NCI-H2107 treated with DMSO at 0.1 percent for 48 hours (cell line): ENCODE measurements around the gene MRTFB.
"Not testable (repeated sequence)": the region's sequence is repeated elsewhere in the genome, so short reads cannot be mapped to it uniquely, and the experiment has no call there.

ENCODE experiments used
- DNase-seq: peaks from one replicate; lab custom pipeline; 2025; ENCODE audit not compliant: unreplicated experiment; lab: John Stamatoyannopoulos, UW

MRTFB gene, protein sequence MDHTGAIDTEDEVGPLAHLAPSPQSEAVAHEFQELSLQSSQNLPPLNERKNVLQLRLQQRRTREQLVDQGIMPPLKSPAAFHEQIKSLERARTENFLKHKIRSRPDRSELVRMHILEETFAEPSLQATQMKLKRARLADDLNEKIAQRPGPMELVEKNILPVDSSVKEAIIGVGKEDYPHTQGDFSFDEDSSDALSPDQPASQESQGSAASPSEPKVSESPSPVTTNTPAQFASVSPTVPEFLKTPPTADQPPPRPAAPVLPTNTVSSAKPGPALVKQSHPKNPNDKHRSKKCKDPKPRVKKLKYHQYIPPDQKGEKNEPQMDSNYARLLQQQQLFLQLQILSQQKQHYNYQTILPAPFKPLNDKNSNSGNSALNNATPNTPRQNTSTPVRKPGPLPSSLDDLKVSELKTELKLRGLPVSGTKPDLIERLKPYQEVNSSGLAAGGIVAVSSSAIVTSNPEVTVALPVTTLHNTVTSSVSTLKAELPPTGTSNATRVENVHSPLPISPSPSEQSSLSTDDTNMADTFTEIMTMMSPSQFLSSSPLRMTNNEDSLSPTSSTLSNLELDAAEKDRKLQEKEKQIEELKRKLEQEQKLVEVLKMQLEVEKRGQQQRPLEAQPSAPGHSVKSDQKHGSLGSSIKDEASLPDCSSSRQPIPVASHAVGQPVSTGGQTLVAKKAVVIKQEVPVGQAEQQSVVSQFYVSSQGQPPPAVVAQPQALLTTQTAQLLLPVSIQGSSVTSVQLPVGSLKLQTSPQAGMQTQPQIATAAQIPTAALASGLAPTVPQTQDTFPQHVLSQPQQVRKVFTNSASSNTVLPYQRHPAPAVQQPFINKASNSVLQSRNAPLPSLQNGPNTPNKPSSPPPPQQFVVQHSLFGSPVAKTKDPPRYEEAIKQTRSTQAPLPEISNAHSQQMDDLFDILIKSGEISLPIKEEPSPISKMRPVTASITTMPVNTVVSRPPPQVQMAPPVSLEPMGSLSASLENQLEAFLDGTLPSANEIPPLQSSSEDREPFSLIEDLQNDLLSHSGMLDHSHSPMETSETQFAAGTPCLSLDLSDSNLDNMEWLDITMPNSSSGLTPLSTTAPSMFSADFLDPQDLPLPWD

DNA sequence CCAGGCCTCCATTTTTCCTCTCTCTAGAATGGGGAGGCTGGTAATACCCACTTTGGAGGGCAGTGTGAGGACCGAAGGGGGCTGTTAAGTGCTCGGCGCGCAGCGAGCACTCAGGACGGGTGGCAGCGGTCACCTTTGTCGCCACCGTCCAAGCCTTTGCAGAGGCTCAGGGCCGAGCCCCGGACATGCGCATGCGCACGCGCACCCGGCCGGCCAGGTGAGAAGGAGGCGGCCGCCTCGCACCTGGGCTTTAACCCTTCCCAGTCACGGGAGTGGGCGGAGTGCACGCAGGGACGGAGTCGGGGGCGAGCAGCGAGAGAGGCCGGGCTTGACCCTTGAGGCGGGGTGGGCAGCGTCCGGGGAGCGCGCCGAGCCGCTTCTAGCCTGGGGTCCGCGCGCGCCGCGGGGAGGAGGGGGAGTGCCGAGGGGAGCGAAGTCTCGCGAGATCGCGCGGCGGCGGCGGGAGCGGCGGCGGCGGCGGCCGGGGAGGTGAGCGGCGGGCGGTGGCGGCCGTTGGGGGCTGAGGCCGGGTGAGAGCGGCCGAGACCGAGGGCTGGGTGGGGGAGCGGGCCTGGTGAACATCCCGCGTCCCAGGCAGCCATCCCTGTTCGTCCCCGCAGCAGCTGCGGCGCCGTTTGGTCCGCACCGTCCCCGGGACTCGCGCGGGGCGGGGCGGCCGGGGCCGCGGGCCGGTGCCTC is at the start of gene MRTFB:
MRTFB (plus strand) TSS at position 443 of the 699 bp plus-strand sequence. CDS start 69,288 bp downstream, outside the sequence.
- peak; percentile 52 for DNase-seq

DNA sequence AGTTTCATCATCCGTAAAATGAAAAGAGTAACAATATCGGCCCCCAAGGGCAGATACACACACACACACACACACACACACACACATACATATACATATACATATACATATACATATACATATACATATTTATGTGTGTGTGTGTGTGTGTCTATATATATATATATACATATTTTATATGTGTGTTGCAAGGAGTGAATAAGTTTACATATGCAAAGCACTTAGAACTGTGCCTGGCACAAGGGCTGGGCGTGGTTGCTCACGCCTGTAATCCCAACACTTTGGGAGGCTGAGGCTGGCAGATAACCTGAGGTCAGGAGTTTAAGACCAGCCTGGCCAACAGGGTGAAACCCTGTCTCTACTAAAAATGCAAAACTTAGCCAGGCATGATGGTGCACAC is 47.6 kb upstream of the MRTFB start:
- not testable (repeated sequence) for DNase-seq

DNA sequence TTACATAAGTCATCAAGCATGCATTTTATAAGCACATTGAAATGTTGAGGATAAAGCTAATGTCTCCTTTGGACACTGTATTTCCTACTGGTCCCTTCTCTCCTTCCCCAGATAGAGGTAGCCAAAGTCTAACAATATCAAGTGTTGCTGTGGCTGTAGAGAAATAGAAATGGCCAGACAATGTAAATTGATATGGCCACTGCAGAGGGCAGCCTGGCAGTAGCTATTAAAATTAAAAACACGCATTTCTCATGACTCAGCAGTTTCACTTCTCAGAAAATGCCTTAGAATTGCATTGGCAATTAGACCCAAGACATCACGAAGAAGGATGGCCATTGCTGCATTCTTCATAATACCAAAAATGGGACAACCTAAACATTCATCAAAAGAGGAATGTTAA is 46.8 kb upstream of the MRTFB start:
- DNase-seq = no peak

DNA sequence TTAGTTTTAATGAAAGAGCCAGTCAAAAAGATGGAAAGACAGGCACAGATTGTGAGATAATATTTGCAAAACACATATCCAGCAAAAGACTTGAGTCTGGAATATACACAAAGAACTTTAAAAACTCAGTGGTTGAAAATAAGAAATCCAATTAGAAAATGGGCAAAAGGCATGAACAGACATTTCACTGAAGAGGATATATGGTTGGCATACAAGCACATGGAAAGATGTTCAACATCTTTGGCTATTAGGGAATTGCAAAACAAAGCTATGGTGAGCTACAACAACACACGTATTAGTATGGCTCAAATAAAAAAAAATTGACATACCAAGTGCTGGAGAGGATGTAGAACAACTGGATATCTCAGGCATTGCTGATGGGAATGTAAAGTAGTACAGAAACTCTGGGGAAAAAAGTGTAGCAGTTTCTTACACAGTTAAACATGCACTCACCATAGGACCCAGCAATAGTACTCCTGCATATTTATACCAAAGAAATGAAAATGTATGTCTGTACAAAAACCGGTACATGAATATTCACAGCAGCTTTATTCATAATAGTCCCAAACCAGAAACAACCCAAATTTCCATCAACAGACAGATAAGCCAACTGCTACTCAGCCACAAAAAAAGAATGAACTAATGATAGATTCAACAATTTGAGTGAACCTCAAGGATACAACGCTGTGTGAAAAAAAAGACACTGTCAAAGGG is 44.4 kb upstream of the MRTFB start:
- no peak for DNase-seq

DNA sequence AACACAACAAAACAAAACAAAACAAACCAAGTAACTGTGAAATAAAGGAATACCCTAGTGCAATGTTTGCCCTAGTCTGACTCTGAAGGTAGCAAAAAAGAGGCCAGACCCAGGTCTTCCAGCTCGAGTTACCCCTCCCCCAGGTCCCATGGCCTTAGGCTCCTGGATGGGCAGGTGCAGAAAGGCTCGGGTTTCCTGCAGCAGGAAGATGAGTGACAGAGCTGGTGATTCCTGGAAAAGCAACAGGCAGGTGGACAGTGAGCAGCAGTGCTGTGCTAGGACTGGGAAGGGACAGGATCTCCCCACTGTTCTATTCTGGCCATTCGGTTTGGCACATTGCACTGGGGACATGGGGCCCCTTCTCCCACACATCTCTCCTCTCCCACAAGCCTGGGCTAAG is 42.9 kb upstream of the MRTFB start:
- DNase-seq = peak; percentile 87

DNA sequence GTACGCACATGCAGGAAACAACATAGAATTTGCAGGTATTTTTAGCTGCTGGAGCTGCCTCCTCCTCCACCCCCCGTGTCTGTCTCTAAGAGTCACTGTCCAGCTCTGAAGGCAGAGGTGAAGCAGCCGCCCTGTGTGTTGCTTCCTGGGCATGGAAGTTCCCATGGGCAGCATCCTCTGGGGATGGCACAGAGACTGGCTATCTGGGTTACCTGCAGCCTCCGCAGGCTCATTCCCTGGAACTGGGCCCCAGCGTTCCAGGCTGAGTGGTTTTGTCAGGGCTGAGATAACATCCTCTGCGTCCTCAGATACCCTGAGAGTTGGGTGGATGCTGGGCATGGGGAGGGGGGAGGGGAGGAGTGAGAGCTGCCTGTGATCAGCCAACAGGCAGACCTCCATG is 41.5 kb upstream of the MRTFB start:
- no peak for DNase-seq

DNA sequence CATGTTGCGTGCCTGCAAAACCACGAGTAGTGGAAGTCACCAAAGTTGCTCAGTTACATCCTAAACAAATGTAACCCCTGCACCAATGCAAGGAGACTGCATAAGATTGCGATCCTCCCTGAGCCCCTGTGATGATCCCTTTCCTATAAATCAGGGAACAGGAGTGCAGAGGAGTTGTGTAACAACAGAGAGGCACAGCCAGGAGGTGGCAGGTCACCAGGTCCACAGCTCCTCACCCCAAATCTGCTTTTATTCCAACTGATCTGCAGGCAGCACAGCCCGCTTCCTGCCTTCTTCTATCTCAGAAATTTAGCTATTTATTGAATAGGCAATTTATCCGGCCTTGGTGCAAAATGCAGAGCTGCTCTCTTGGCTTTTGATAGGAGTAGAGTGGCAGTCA is 36.0 kb upstream of the MRTFB start:
- no peak for DNase-seq

DNA sequence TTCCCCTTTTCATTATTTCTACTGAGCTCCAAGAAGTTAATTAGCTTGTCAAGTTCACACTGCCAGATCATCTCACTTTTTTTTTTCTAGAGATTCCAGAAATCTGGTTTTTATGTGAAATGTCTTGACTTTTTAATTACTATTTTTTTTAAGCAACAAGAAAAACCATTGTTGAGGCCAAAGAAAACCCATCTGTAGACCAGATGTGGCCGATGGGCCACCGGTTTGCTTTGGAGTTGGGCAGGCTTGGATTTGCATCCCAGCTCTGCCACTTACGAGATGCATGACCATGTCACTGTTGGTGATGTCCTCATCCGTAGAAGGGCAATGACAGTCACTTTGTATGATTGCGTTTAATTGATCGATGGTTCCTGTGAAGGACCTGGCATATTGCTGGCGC is 34.2 kb upstream of the MRTFB start:
- no peak for DNase-seq

DNA sequence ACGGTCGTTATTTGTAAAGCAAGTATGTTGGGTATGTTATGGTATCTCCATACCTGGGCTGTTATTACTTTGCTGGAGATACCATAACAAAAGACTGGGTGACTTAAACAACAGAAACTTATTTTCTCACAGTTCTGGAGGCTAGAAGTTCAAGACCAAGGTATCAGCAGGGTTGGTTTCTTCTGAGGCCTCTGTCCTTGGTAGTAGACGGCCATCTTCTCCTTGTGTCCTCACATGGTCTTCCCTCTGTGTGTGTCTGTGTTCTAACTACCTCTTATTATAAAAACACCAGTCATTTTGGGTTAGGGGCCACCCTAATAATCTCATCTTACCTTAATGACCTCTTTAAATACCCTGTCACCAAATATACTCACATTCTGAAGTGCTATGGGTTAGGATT is 33.2 kb upstream of the MRTFB start:
- DNase-seq = no peak

DNA sequence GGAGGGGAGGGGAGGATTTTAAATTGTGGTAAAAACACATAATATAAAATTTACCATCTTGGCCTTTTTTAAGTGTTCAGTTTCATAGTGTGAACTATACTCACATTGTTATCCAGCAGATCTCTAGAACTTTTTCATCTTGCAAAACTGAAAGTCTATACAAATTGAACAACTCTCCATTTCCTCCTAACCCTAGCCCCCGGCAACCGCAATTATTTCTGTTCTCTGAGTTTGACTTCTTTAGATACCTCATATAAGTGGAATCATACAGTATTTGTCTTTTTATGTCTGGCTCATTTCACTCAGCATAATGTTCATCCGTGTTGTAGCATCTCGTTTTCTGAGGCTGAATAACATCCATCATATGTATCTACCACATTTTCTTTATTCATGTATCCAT is 30.0 kb upstream of the MRTFB start:
- no peak for DNase-seq

DNA sequence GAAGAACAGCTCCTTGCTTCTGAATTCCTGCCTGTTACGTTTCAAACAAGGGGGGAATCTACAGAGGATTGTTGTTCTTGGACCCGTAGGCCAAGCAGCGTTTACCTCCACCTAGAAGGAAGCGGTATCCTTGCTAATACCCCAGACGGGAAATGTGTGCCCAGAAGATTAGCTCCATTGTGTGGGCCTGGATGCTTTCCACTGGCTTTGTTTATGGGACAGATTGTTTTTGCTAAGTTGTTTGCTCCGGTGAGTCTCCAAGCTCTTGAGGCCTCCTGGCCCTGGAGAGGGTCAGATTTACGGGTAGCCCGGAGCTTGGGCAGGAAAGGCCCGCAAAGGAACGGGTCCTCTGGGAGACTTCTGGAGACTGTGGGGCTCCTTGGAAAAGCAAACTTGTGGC is 28.4 kb upstream of the MRTFB start:
- no peak for DNase-seq

DNA sequence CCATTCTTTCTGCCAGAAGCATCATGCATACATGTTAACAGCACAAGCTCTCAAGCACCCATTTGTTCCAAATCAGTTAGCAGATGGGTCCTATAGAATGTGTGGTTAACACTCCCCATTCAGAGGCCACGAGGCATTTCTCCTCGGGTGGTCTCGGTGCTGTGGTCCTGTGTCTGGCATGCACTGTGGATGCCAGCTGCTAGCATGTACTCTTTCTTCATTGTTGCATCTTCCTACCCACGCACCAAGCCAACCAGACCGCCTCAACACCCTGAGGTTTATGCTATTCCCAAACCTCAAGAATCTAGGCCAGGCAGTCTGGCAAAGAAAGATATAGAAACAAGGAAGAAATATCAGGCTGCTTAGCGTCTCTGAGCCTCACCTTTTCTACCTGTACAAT is 27.8 kb upstream of the MRTFB start:
- no peak for DNase-seq

DNA sequence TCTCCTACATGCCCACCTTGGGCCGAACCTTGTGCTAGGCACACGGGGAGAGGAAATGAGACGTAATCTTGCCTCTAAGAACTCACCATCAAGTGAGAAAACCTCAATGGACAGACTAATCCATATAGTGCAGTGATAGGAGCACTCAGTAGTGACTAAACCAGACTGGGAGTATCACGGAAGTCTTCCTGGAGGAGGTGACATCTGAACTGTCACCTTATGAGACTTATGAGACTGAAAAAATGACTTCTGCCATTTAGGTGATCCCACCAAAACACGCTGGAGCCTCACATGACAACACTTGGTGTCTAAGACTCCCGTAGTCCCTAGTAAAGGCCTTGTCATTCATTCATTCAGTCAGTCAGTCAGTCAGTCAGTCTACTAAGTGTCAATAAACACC is 27.3 kb upstream of the MRTFB start:
- DNase-seq = no peak

DNA sequence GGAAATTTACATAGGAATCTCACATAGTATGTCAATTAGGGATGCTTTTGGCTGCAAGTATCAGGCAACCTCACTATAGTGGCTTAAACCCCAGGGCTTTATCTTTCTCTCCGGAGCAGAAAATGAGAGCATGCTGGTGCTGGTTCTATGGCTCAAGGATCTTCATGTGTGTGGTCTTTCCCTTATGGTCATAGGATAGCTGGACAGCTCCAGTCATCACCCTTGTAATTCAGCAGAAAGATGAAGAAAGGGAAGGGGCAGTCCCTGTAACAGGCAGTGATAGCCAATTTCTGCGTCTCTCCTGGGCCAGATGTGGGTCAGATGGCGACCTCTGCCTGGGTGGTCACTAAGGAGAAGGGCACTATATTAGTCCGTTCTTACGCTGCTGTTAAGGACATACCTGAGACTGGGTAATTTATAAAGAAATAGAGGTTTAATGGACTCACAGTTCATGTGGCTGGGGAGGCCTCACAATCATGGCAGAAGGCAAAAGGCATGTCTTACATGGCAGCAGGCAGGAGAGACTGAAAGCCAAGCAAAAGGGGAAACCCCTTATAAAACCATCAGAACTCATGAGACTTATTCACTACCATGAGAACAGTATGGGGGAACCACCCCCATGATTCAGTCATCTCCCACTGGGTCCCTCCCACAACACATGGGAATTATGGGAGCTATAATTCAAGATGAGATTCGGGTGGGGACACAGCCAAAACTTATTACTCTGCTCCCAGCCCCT is 23.8 kb upstream of the MRTFB start:
- not testable (repeated sequence) for DNase-seq

DNA sequence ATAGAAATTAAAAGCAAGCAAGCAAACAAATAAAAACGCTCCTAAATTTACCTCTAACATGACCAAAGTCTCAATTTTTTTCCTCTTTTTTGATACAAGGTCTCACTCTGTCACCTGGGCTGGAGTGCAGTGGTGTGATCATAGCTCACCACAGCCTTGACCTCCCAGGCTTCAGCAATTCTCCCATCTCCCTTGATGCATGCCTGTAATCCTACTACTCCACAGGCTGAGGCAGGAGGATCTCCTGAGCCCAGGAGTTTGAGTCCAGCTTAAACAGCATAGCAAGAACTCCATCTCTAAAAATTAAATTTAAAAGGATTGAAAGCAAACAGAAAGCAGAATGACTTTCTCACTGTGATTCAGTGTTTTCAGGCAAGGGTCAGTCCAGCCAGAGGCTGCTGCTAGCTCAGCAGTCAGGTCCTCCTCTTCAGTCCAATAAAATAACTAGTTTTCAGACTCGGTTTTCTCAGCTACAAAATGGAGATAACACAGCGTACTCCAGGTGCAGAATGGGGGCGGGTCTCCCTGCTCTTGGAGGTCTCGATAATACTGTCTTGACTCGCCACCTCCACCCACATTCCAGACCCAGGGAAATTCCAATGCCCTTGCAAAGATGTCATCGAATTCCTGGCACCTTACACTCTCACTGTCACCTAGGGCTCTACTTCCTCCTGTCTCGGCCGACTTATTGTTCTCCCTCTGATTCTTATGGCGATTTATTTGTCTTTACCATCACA is 20.7 kb upstream of the MRTFB start:
- no peak for DNase-seq

DNA sequence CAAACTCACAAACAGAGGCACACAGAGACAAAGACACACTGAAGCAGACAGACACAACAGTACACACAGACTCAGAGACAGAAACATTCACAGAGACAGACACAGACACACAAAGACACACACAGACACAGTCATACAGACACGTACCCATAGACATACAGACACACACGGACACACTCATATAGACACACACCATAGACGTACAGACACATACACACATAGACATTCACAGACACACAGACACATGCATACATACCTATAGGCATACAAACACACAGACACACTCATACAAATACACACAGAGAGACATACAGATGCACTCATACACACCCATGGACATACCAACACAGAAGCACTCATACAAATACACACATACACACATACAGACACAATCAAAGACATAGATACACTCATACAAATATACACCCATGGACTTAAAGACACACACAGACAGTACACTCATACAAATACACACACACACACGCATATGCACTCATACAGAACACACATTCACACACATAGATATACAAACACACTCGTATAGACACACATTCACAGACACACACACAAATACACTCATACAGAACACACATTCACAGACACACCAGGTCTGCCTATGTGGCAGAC is 19.9 kb upstream of the MRTFB start:
- no peak for DNase-seq

DNA sequence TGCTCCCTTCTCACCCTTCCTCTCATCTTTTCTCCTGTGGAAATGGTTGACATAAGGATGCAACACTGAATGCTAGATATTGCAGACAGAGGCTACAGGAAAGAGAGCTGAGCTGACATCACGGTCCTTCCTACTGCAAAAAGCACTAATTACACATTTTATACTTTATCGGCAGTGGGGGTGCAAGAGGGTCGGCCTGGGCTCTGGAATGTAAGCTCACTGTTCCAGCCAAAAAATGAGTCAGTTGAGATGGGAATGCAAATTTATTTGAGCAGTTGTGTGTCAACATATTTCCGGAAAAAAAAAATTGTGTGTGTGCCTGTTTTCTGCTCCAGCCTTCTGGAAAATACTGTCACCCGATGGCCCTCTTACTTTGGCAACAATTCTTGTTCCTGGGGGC is 14.1 kb upstream of the MRTFB start:
- no peak for DNase-seq

DNA sequence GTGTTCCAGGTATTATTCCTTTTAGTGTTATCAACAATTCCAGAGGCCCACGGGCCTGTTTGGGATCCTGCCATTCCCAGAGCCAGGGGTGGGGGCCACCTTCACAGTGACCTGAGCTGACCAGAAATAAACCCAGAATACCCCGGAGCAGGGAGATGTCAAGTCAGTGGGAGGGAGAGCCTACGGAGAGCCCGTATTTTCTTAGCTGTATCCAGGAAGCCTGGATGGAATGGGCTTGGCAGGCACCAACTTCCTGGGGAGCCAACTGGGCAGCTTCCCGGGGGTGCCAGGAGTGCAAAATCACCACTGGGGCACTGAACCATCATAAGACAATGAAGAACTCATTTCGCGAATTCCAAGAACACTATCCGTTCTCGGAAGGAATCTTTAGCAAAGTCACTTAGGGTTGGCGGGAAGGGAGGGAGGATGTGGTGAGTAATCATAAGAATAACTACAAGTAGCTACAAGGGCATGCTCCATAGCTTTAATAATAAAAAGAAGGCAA is 13.2 kb upstream of the MRTFB start:
- no peak for DNase-seq
